LNCaP clone FGC (cell line): ENCODE data around the gene SYNJ2.
A peak's percentile ranks its signal among the peaks of the same experiment; 100 is the strongest.

Experiments used
- DNase-seq: peaks from one replicate; pipeline ENCODE4 v3.0.0-alpha.2; 2011; ENCODE audit warnings: low read depth
- H3K4me3 ChIP-seq: 2 replicates; pipeline ENCODE4 v1.5.1; 2011; ENCODE audit warnings: mild to moderate bottlenecking, low read depth, low read length, control low read depth
- TF ChIP-seq, protein P1 (sequence below): IDR thresholded peaks from 2 replicates; pipeline ENCODE4 v1.5.1; 2012; ENCODE audit warnings: mild to moderate bottlenecking; ENCODE audit not compliant: control insufficient read depth, insufficient read depth; ENCODE audit errors: extremely low read depth

SYNJ2 gene

GRCh38 chr6:157977176-157977804 is 4.4 kb upstream of the SYNJ2 start:
- TF ChIP-seq, protein P1, sequence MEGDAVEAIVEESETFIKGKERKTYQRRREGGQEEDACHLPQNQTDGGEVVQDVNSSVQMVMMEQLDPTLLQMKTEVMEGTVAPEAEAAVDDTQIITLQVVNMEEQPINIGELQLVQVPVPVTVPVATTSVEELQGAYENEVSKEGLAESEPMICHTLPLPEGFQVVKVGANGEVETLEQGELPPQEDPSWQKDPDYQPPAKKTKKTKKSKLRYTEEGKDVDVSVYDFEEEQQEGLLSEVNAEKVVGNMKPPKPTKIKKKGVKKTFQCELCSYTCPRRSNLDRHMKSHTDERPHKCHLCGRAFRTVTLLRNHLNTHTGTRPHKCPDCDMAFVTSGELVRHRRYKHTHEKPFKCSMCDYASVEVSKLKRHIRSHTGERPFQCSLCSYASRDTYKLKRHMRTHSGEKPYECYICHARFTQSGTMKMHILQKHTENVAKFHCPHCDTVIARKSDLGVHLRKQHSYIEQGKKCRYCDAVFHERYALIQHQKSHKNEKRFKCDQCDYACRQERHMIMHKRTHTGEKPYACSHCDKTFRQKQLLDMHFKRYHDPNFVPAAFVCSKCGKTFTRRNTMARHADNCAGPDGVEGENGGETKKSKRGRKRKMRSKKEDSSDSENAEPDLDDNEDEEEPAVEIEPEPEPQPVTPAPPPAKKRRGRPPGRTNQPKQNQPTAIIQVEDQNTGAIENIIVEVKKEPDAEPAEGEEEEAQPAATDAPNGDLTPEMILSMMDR: no peak
- DNase-seq: no peak
- no peak overlapping the region for H3K4me3 ChIP-seq

DNA sequence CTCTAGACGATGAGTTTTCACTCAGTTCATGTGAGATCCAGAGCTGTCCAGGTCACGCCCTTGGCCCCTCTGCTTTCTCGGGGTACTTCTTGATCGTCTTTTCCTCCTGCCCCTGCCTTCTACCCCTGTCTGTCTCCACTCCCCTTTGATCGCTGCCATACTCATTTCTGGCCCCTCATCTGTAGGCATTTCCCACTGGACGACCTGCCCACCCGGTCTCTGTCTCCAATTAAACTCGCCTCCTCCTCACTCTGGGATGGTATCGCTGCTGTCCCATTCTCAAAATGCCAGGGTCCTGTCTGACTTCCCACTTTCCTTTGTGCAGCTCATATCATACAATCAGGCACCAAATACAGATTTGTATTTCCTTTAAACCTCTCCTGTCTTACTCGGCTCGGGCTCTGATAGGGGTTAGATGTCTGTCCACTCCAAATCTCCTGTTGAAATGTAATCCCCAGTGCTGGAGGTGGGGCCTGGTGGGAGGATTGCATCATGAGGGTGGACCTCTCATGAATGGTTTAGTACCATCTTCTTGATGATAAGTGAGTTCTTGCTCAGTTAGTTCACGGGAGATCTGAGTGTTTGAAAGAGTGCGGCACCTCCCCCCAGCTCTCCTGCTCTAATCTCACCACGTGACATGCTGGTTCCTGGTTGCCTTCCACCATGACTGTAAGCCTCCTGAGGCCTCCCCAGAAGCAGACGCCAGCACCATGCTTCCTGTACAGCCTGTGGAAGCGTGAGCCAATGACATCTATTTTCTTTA is 3.5 kb upstream of the SYNJ2 start:
- H3K4me3 ChIP-seq: no peak overlapping the region
- DNase-seq: no peak
- TF ChIP-seq, protein P1: no peak

DNA sequence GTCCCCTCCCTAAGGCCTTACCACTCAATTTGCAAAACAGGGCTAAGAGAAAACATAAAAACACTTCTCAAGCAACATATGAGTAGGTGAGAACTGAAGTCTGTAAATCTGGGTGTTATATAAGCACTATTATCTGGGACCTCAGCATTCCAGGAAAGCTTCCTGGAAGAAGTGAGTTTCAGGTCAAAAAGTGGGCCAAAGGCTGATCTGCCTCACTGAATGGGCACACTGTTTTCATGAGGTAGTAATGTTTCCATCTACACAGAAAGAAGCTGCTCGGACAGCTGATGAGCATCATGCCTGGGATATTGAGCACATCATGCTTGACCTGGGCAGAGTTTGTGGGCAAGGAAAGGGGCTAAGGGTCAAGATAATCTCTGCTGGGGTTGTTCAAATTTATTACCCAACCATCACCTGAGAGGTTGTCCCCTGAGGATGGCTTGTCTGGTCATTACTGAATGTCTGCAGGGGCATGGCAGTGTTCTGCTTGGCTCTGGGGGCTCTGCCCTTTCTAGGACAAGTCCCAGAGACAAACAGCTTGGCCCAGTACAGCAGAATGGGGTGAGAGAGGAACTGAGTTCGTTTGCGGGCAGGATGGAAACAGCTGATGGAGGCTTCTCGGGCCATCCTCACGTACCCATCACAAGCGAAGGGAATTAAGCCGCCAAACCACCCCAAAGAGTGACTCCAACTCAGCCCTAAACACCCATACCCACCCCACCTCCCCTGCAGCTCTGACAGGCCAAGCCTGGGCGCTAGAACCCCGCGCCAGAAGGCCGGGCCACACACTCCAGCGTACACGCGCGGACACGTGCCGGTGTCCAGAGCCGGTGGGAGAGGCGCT is 1.2 kb upstream of the SYNJ2 start:
- TF ChIP-seq, protein P1: no peak
- no peak for DNase-seq
- no peak overlapping the region for H3K4me3 ChIP-seq

GRCh38 chr6:157981132-157981394 is 600 bp upstream of the SYNJ2 start:
- TF ChIP-seq, protein P1: no peak
- no peak for DNase-seq
- H3K4me3 ChIP-seq: no peak overlapping the region

DNA sequence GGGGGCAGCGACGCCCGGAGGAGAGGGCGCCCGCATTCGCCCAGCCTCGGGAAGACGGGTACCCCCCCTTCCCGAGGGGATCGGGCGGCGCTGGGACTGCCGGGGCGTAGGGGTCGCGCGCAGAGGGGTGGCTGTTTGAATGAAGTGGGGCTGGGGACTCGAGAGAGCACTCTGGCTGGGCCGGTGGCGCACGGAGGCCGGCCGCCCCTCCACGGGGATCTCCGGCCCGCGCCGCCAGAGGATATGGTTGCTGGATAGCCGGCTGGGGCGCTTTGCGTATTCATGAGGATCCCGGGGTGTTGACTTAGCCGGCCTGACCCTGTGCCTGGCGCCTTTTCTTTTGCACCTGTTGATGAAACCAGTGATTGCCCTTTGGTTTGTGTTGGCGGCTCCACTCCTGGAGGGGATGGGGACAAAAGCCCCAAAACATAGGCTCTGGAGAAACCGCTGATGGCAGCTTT is 469 bp downstream of the SYNJ2 start:
- H3K4me3 ChIP-seq: peak overlapping the region; percentile 60
- DNase-seq: no peak
- TF ChIP-seq, protein P1: no peak

GRCh38 chr6:157982563-157983405 is 1.1 kb downstream of the SYNJ2 start:
- no peak for DNase-seq
- H3K4me3 ChIP-seq: peak overlapping the region; percentile 60
- TF ChIP-seq, protein P1: no peak
